ENCODE results near the gene ATP1B1. TPM values are rescaled to one million over a fixed set of nuclear protein-coding genes. Genes with fewer than 3 reads are reported as not detected.

Gene ATP1B1
- total and polyA plus RNA-seq, 2 of the 8 experiments (the other 6 are each of a cell fraction or from before 2014, with no cell fraction given), result 16.3 to 76.5 TPM

GRCh38 chr1:169062152-169062551, 44.3 kb upstream of the ATP1B1 start:
- no peak overlapping the region for H4K5ac ChIP-seq (ENCODE audit: insufficient read length, low read depth, low read length)
- H3K36me3 ChIP-seq (ENCODE audit: control insufficient read depth in 2 of 4, insufficient read depth in 4 of 4, low read length in 3 of 4), result no peaks in the 10 kb centered on the region
- H3K79me1 ChIP-seq (ENCODE audit: low read depth, low read length), result no peaks in the 10 kb centered on the region
- no peaks in the 10 kb centered on the region for H3K23me2 ChIP-seq (ENCODE audit: low read depth, low read length)
- H4K20me1 ChIP-seq (replicated peaks in 1 of 2; ENCODE audit: control insufficient read depth in 1 of 2, insufficient read depth in 2 of 2, low read length in 2 of 2), result no peaks in the 10 kb centered on the region
- ChIA-PET CTCF (ENCODE audit: partially characterized antibody) (interaction anchor here (1.2 kb wide), 1 partner anchor 9 kb away, joined by 6 read pairs; no protein-coding TSS in a partner anchor), POLR2A (ENCODE audit: partially characterized antibody) (no interaction called here)
- H3K18ac ChIP-seq (ENCODE audit: extremely low read depth, low read length), result no peak overlapping the region
- H2BK12ac ChIP-seq (ENCODE audit: low read depth, low read length), result no peak overlapping the region
- no peak overlapping the region for H2AK5ac ChIP-seq (ENCODE audit: low read depth, low read length)
- no peaks in the 10 kb centered on the region for H3K4me1 ChIP-seq (replicated peaks in 1 of 4; ENCODE audit: control insufficient read depth in 3 of 4, insufficient read depth in 4 of 4, low read length in 3 of 4)
- H3K56ac ChIP-seq (replicated peaks; ENCODE audit: insufficient read length, low read depth, low read length), result no peak overlapping the region
- TF ChIP-seq CTCF (IDR thresholded peaks at IDR 0.05; ENCODE audit: control extremely low read depth in 1 of 3, insufficient read depth in 1 of 3, low read depth in 1 of 3, low read length in 3 of 3) (no peak), TEAD4 (IDR thresholded peaks at IDR 0.05; ENCODE audit: low read depth, low read length) (no peak), ZNF274 (IDR thresholded peaks at IDR 0.05; ENCODE audit: borderline replicate concordance, extremely low read depth, low read length) (no peak), KDM1A (IDR thresholded peaks at IDR 0.05; ENCODE audit: borderline replicate concordance, low read length) (no peak), BCL11A (IDR thresholded peaks at IDR 0.05; ENCODE audit: low read depth in 2 of 2, low read length in 2 of 2) (no peak), SP2 (IDR thresholded peaks at IDR 0.05; ENCODE audit: low read length) (no peak), E2F6 (IDR thresholded peaks at IDR 0.05) (no peak), SP1 (IDR thresholded peaks at IDR 0.05; ENCODE audit: low read depth, low read length) (no peak), SIX5 (IDR thresholded peaks at IDR 0.05; ENCODE audit: low read depth, low read length) (no peak)
- no peak overlapping the region for H3K27ac ChIP-seq (ENCODE audit: low read depth, low read length)
- no peaks in the 10 kb centered on the region for H3K79me2 ChIP-seq (ENCODE audit: control insufficient read depth in 1 of 2, insufficient read depth in 2 of 2, low read length in 2 of 2)
- no peak overlapping the region for H2AFZ ChIP-seq (ENCODE audit: low read length)
- H2BK20ac ChIP-seq (ENCODE audit: low read length), result no peak overlapping the region
- H2BK5ac ChIP-seq (ENCODE audit: low read depth, low read length), result no peak overlapping the region
- DNase-seq (ENCODE audit: low read depth in 1 of 2, low spot score in 2 of 2) (no peak), FAIRE-seq (no peak)
- no peak overlapping the region for H2BK15ac ChIP-seq (ENCODE audit: low read length)
- H3K14ac ChIP-seq (ENCODE audit: insufficient read length), result no peak overlapping the region
- no peak overlapping the region for H3K4me2 ChIP-seq (ENCODE audit: insufficient read depth in 1 of 2, low read depth in 2 of 2, low read length in 2 of 2)
- H3K9me3 ChIP-seq (ENCODE audit: insufficient read depth in 2 of 2, low read depth in 1 of 2, low read length in 1 of 2), result peaks cover 0 to 6% of the 10 kb centered on the region in 2 experiments; a peak in 2 of 4 replicates
- H3K9ac ChIP-seq (replicated peaks in 1 of 4; ENCODE audit: extremely low read depth in 1 of 4, low read depth in 3 of 4, low read length in 3 of 4), result no peak overlapping the region
- H3K23ac ChIP-seq (ENCODE audit: insufficient read length), result no peak overlapping the region
- H3K4me3 ChIP-seq (ENCODE audit: extremely low read depth in 1 of 4, insufficient read depth in 2 of 4, low read depth in 3 of 4, low read length in 4 of 4), result no peak overlapping the region
- no peak overlapping the region for H2BK120ac ChIP-seq (replicated peaks; ENCODE audit: low read depth, low read length)
- no peak overlapping the region for H4K91ac ChIP-seq (replicated peaks; ENCODE audit: insufficient read length, low read length)
- H3K4ac ChIP-seq (replicated peaks; ENCODE audit: insufficient read length, low read depth, low read length), result no peak overlapping the region
- no peak overlapping the region for H4K8ac ChIP-seq (ENCODE audit: extremely low read depth, insufficient read depth, low read length)
- no peaks in the 10 kb centered on the region for H3K27me3 ChIP-seq (replicated peaks in 1 of 4; ENCODE audit: control insufficient read depth in 3 of 4, extremely low read depth in 1 of 4, insufficient read depth in 3 of 4, low read length in 3 of 4)

Measured in H1 (cell line).